ENCODE data around the gene CDH4.

GRCh38 chr20:61778495-61778863 is 526.4 kb downstream of the CDH4 start:
- TF ChIP-seq POLR2AphosphoS5 (IDR thresholded peaks at IDR 0.05; ENCODE audit: low read depth, low read length) (no peak), CTCF (IDR thresholded peaks at IDR 0.05) (no peak), REST (IDR thresholded peaks at IDR 0.05; ENCODE audit: insufficient read depth in 1 of 2, low read depth in 2 of 2, low read length in 1 of 2) (no peak), TCF7L2 (IDR thresholded peaks at IDR 0.05; ENCODE audit: low read depth, low read length) (no peak)
